H1 (cell line): ENCODE measurements around the gene FUT2. TPM values are rescaled to one million over a fixed set of nuclear protein-coding genes. Genes with fewer than 3 reads are reported as not detected.

Experiments used
- CTCF ChIA-PET: fragments of 300-600 bp; sonication (Branson Sonifier 250); formaldehyde crosslinking; loops from one replicate; lab custom pipeline; 2021; ENCODE audit not compliant: partially characterized antibody; lab: Charles Lee
- POLR2A ChIA-PET: fragments of 300-600 bp; sonication (Branson Sonifier 250); formaldehyde crosslinking; loops from one replicate; lab custom pipeline; 2021; ENCODE audit warnings: inconsistent platforms; ENCODE audit not compliant: partially characterized antibody; lab: Charles Lee
- DNase-seq, 2 experiments: peaks; one replicate each; pipeline versions ENCODE4 v3.0.0 to v3.0.0-alpha.2; 2010 to 2022; ENCODE audit warnings: low spot score in 2 of 2, low read depth in 1 of 2, mixed read lengths in 1 of 2
- FAIRE-seq: peaks from 2 replicates; lab custom pipeline; 2011; peaks lifted over from hg19 to GRCh38; lab: Jason Lieb, UNC
- H2AFZ ChIP-seq: 2 replicates; pipeline ENCODE4 v1.8.1; 2012; ENCODE audit warnings: low read length, inconsistent platforms
- H2AK5ac ChIP-seq: 2 replicates; pipeline ENCODE4 v1.6.1; 2013; ENCODE audit warnings: low read depth, low read length
- H2BK120ac ChIP-seq: replicated peaks from 2 replicates; pipeline ENCODE3; 2013; ENCODE audit warnings: low read depth, low read length, inconsistent platforms
- H2BK12ac ChIP-seq: 2 replicates; pipeline ENCODE4 v1.6.1; 2013; ENCODE audit warnings: low read depth, low read length
- H2BK15ac ChIP-seq: 2 replicates; pipeline ENCODE4 v1.6.1; 2013; ENCODE audit warnings: low read length
- H2BK20ac ChIP-seq: 2 replicates; pipeline ENCODE4 v1.6.1; 2013; ENCODE audit warnings: low read length
- H2BK5ac ChIP-seq: 2 replicates; pipeline ENCODE4 v1.6.1; 2013; ENCODE audit warnings: low read depth, low read length
- H3K14ac ChIP-seq: 2 replicates; pipeline ENCODE4 v1.6.1; 2013; ENCODE audit warnings: inconsistent platforms; ENCODE audit not compliant: insufficient read length
- H3K18ac ChIP-seq: 2 replicates; pipeline ENCODE4 v1.6.1; 2013; ENCODE audit warnings: low read length; ENCODE audit errors: extremely low read depth
- H3K23ac ChIP-seq: 2 replicates; pipeline ENCODE4 v1.6.1; 2013; ENCODE audit warnings: inconsistent platforms; ENCODE audit not compliant: insufficient read length
- H3K23me2 ChIP-seq: 2 replicates; pipeline ENCODE4 v1.6.1; 2013; ENCODE audit warnings: low read depth, low read length
- H3K27ac ChIP-seq: 2 replicates; pipeline ENCODE4 v1.6.1; 2011; ENCODE audit warnings: low read depth, low read length, inconsistent platforms
- H3K27me3 ChIP-seq, 4 experiments: replicated peaks in 1 of 4; 1 replicate in 1 of 4; 2 replicates in 3 of 4; pipeline versions ENCODE4 v1.6.1 to v1.8.1; 2011 to 2013; ENCODE audit warnings: low read length in 3 of 4, mild to moderate bottlenecking in 3 of 4, inconsistent platforms in 2 of 4, mixed read lengths in 2 of 4, moderate library complexity in 1 of 4; ENCODE audit not compliant: control insufficient read depth in 3 of 4, insufficient read depth in 3 of 4; ENCODE audit errors: extremely low read depth in 1 of 4
- H3K36me3 ChIP-seq, 4 experiments: 2 replicates each; pipeline versions ENCODE4 v1.6.1 to v1.8.1; 2011 to 2013; ENCODE audit warnings: mild to moderate bottlenecking in 4 of 4, low read length in 3 of 4, moderate library complexity in 2 of 4, control low read depth in 1 of 4, inconsistent platforms in 1 of 4; ENCODE audit not compliant: insufficient read depth in 4 of 4, control insufficient read depth in 2 of 4
- H3K4ac ChIP-seq: replicated peaks from 2 replicates; pipeline ENCODE3; 2013; ENCODE audit warnings: low read length, low read depth, mixed read lengths, inconsistent platforms; ENCODE audit not compliant: insufficient read length
- H3K4me1 ChIP-seq, 4 experiments: replicated peaks in 1 of 4; 1 replicate in 1 of 4; 2 replicates in 3 of 4; pipeline versions ENCODE4 v1.6.1 to v1.8.1; 2011 to 2013; ENCODE audit warnings: low read length in 3 of 4, inconsistent platforms in 2 of 4, mixed read lengths in 1 of 4; ENCODE audit not compliant: insufficient read depth in 4 of 4, control insufficient read depth in 3 of 4
- H3K4me2 ChIP-seq, 2 experiments: 2 replicates each; pipeline versions ENCODE4 v1.6.1 to v1.8.1; 2011 to 2013; ENCODE audit warnings: low read depth in 2 of 2, low read length in 2 of 2, control low read depth in 1 of 2, inconsistent platforms in 1 of 2, mild to moderate bottlenecking in 1 of 2; ENCODE audit not compliant: insufficient read depth in 1 of 2
- H3K4me3 ChIP-seq, 4 experiments: fragments of 200-600, 300-600 bp in 1 of 4; sonication (generic), shearing (Covaris generic), sonication (Bioruptor Twin) in 1 of 4; 2 replicates each; pipeline versions ENCODE4 v1.5.1 to v1.8.1; 2011 to 2016; ENCODE audit warnings: low read length in 4 of 4, low read depth in 3 of 4, control low read depth in 2 of 4, inconsistent platforms in 2 of 4, mild to moderate bottlenecking in 2 of 4, mixed read lengths in 1 of 4, moderate library complexity in 1 of 4; ENCODE audit not compliant: insufficient read depth in 2 of 4; ENCODE audit errors: extremely low read depth in 1 of 4
- H3K56ac ChIP-seq: replicated peaks from 2 replicates; pipeline ENCODE3; 2013; ENCODE audit warnings: low read depth, mild to moderate bottlenecking, mixed read lengths, low read length, inconsistent platforms; ENCODE audit not compliant: insufficient read length
- H3K79me1 ChIP-seq: 2 replicates; pipeline ENCODE4 v1.6.1; 2013; ENCODE audit warnings: low read depth, low read length, control low read depth
- H3K79me2 ChIP-seq, 2 experiments: 2 replicates each; pipeline versions ENCODE4 v1.6.1 to v1.8.1; 2012 to 2013; ENCODE audit warnings: low read length in 2 of 2, mild to moderate bottlenecking in 2 of 2, inconsistent platforms in 1 of 2; ENCODE audit not compliant: insufficient read depth in 2 of 2, control insufficient read depth in 1 of 2
- H3K9ac ChIP-seq, 4 experiments: replicated peaks in 1 of 4; 1 replicate in 1 of 4; 2 replicates in 3 of 4; pipeline versions ENCODE4 v1.6.1 to v1.8.1; 2011 to 2013; ENCODE audit warnings: low read depth in 3 of 4, low read length in 3 of 4, control low read depth in 2 of 4, mild to moderate bottlenecking in 2 of 4, moderate library complexity in 2 of 4, inconsistent platforms in 1 of 4; ENCODE audit errors: extremely low read depth in 1 of 4
- H3K9me3 ChIP-seq, 2 experiments: 2 replicates each; pipeline versions ENCODE4 v1.6.1 to v1.8.1; 2012 to 2013; ENCODE audit warnings: mild to moderate bottlenecking in 2 of 2, moderate library complexity in 2 of 2, control low read depth in 1 of 2, inconsistent platforms in 1 of 2, low read depth in 1 of 2, low read length in 1 of 2, mixed read lengths in 1 of 2; ENCODE audit not compliant: insufficient read depth in 2 of 2
- H4K20me1 ChIP-seq, 2 experiments: replicated peaks in 1 of 2; 2 replicates each; pipeline versions ENCODE3 to v1.8.1; 2011 to 2013; ENCODE audit warnings: inconsistent platforms in 2 of 2, low read length in 2 of 2, mild to moderate bottlenecking in 1 of 2; ENCODE audit not compliant: insufficient read depth in 2 of 2, control insufficient read depth in 1 of 2
- H4K5ac ChIP-seq: 2 replicates; pipeline ENCODE4 v1.6.1; 2013; ENCODE audit warnings: low read length, low read depth, mixed read lengths, inconsistent platforms; ENCODE audit not compliant: insufficient read length
- H4K8ac ChIP-seq: 2 replicates; pipeline ENCODE4 v1.8.0; 2013; ENCODE audit warnings: mild to moderate bottlenecking, moderate library complexity, low read length, inconsistent platforms; ENCODE audit not compliant: insufficient read depth; ENCODE audit errors: extremely low read depth
- H4K91ac ChIP-seq: replicated peaks from 2 replicates; pipeline ENCODE3; 2013; ENCODE audit warnings: low read length, mixed read lengths, inconsistent platforms; ENCODE audit not compliant: insufficient read length
- ASH2L ChIP-seq: fragments of 200-600, 300-600 bp; sonication (generic); IDR thresholded peaks from one replicate; pipeline ENCODE4 v1.7.1; 2017; ENCODE audit warnings: low read length
- BCL11A ChIP-seq, 2 experiments: IDR thresholded peaks; one replicate each; pipeline ENCODE4 v1.6.1; 2011; ENCODE audit warnings: low read depth in 2 of 2, low read length in 2 of 2, mild to moderate bottlenecking in 2 of 2
- CBX8 ChIP-seq: fragments of 300-800, 300-1000 bp; sonication (generic); IDR thresholded peaks from 2 replicates; pipeline ENCODE4 v1.7.1; 2016; ENCODE audit warnings: low read depth, low read length, borderline replicate concordance
- FOSL1 ChIP-seq: IDR thresholded peaks from 2 replicates; pipeline ENCODE4 v1.6.1; 2011; ENCODE audit warnings: mild to moderate bottlenecking, low read depth, low read length, moderate library complexity; ENCODE audit not compliant: insufficient read depth
- GABPA ChIP-seq: IDR thresholded peaks from 2 replicates; pipeline ENCODE4 v1.6.1; 2011; ENCODE audit warnings: mild to moderate bottlenecking, low read length, moderate library complexity, borderline replicate concordance; ENCODE audit not compliant: insufficient read depth
- JUND ChIP-seq: IDR thresholded peaks from 2 replicates; pipeline ENCODE4 v1.6.1; 2011; ENCODE audit warnings: mild to moderate bottlenecking, improper control_type of control experiment, low read length
- KDM4A ChIP-seq: IDR thresholded peaks from one replicate; pipeline ENCODE4 v1.7.1; 2012; ENCODE audit warnings: low read depth, mild to moderate bottlenecking, moderate library complexity, low read length, inconsistent platforms; ENCODE audit not compliant: severe bottlenecking
- POU5F1 ChIP-seq: IDR thresholded peaks from 2 replicates; pipeline ENCODE4 v1.6.1; 2011; ENCODE audit warnings: low read depth, mild to moderate bottlenecking, low read length, moderate library complexity
- SP1 ChIP-seq: IDR thresholded peaks from 2 replicates; pipeline ENCODE4 v1.6.1; 2011; ENCODE audit warnings: low read depth, low read length
- WGBS, 2 experiments: shearing (Covaris generic) in 1 of 2; methylation state at CpG; one replicate each; pipeline versions ENCODE4 v1.1.6 to v1.1.7; 2013 to 2015; ENCODE audit warnings: low lambda C conversion rate in 2 of 2, mixed read lengths in 2 of 2, inconsistent platforms in 1 of 2, low coverage in 1 of 2, missing lambda C conversion rate in 1 of 2; ENCODE audit not compliant: insufficient replicate concordance in 2 of 2, insufficient coverage in 1 of 2, insufficient read length in 1 of 2; ENCODE audit errors: extremely low coverage in 1 of 2, missing lambda C conversion rate in 1 of 2; 5-methylcytosine and 5-hydroxymethylcytosine counted together
- polyA plus RNA-seq, 7 experiments: library from polyadenylated mRNA; depleted of rRNA in 3 of 7; stranded (reverse) in 5 of 7; unstranded in 2 of 7; fragments of >200 nt in 5 of 7; fragments of 200-250 nt in 2 of 7; gene quantifications; 1 replicate in 5 of 7; 2 replicates in 1 of 7; 4 replicates in 1 of 7; pipeline versions ENCODE4 v1.2.1 to v1.2.3, GENCODE V29; 2011 to 2013; ENCODE audit warnings: missing spikeins in 2 of 7, mixed read lengths in 2 of 7
- total RNA-seq: library from RNA; stranded (reverse); fragmentation: NEBNext Ultra II Directional; extraction: Animal tissue kit (Norgen Biotek cat#: 25700); gene quantifications from 2 replicates; pipeline ENCODE4 v1.2.1, GENCODE V29; 2021

FUT2 gene
- total and polyA plus RNA-seq, 2 of the 8 experiments (the other 6 are each of a cell fraction or from before 2014, with no cell fraction given) = 5.0 to 5.6 TPM

DNA sequence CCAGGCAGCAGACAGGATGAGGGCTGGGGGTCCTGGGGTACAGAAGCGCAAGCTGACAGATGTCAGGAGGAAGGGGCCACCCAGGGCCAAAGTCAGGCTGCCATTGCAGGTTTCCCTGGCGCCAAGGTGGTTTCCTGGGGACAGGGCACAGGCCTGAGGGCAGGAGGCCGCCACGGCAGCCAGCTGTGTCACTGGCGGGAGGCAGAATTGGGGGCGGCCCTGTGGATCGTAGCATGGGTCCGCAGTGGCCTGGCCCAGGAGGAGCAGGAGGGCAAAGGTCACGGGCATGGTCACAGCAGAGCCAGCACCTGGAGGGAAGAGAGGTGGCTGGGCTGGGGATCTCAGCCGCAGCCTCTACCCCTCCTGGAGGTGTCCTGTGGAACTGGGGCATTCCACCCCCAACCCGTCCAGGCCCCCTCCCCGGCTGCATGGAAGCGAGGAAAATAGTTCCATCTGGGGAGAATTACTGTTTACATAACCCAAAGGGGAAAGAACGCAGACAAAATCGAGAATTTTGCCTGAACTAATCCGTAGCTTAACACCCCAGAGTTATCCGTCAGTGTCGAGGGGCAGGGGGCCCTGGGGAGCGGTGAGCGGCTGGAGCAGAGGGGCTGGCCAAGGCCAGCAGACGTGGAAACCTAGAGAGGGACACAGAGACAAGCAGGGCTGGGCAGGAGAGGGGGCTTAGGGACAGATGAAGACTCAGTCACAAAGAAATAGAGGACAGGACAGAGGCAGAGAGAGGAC, 24.9 kb upstream of the FUT2 start:
- Histone ChIP-seq H3K4me1 (peaks cover 2 to 23% (median 19%) of the 10 kb centered on the region in 4 experiments), H3K4ac (no peak overlapping the region), H4K20me1 (peaks cover 0 to 4% of the 10 kb centered on the region in 2 experiments), H3K9ac (no peak overlapping the region), H3K4me3 (no peak overlapping the region), H2AK5ac (no peak overlapping the region), H2BK20ac (no peak overlapping the region), H4K91ac (no peak overlapping the region), H2AFZ (no peak overlapping the region), H2BK5ac (no peak overlapping the region), H3K14ac (no peak overlapping the region), H2BK12ac (no peak overlapping the region), H2BK15ac (0 out of 2 replicates have a peak overlapping the region, but pooled peaks have one; percentile 46), H4K5ac (no peak overlapping the region), H3K27ac (no peak overlapping the region), H3K79me2 (no peaks in the 10 kb centered on the region; a peak in 1 of 4 replicates), H3K9me3 (peaks cover 0 to 3% of the 10 kb centered on the region in 2 experiments; a peak in 1 of 4 replicates), H4K8ac (peak overlapping the region; percentile 35; the same call in 1 of the 2 replicates), H3K79me1 (no peaks in the 10 kb centered on the region), H2BK120ac (no peak overlapping the region), H3K23ac (no peak overlapping the region), H3K18ac (peak overlapping the region; percentile 60; the same call in 1 of the 2 replicates), H3K4me2 (no peak overlapping the region), H3K36me3 (no peaks in the 10 kb centered on the region), H3K56ac (no peak overlapping the region), H3K23me2 (peaks cover 24% of the 10 kb centered on the region; the same call in 1 of the 2 replicates), H3K27me3 (peaks cover 0 to 5% (median 3%) of the 10 kb centered on the region in 4 experiments; a peak in 2 of 7 replicates)
- no peak for DNase-seq
- ChIA-PET POLR2A (interaction anchor here (1.4 kb wide), 1 partner anchor 25 kb away, joined by 5 read pairs; the partner anchor contains the start of gene CA11), CTCF (interaction anchor here (0.6 to 1.5 kb wide), 6 partner anchors 8 to 124 kb away, joined by 3 to 4 read pairs (median 3); partner anchors contain the start of gene CA11)
- WGBS, 2 experiments = 89% methylated on average over 21 of the region's 21 CpGs; no CpG with 5 or more reads in 1 of the 2 experiments
- no peak for FAIRE-seq
- TF ChIP-seq CBX8 (no peak), ASH2L (no peak), BCL11A (IDR thresholded peaks at IDR 0.05; ENCODE audit: low read depth in 2 of 2, low read length in 2 of 2) (no peak), JUND (no peak), FOSL1 (no peak), KDM4A (no peak), POU5F1 (no peak), GABPA (no peak), SP1 (no peak)
